HUES48 (cell line): Measurements from ENCODE around the gene KCNK7.
A peak's percentile ranks its signal among the peaks of the same experiment; 100 is the strongest.

Experiments used
- H3K27ac ChIP-seq: one replicate; pipeline ENCODE4 v1.7.0; 2013; ENCODE audit warnings: low read depth, low read length, inconsistent platforms
- H3K27me3 ChIP-seq: 2 replicates; pipeline ENCODE4 v1.6.1; 2013; ENCODE audit warnings: mild to moderate bottlenecking, low read length; ENCODE audit not compliant: control insufficient read depth, insufficient read depth
- H3K36me3 ChIP-seq: 2 replicates; pipeline ENCODE4 v1.6.1; 2013; ENCODE audit warnings: low read length; ENCODE audit not compliant: control insufficient read depth, insufficient read depth
- H3K4me1 ChIP-seq: 2 replicates; pipeline ENCODE4 v1.6.1; 2013; ENCODE audit warnings: mild to moderate bottlenecking, low read length; ENCODE audit not compliant: control insufficient read depth, insufficient read depth
- H3K4me3 ChIP-seq: 2 replicates; pipeline ENCODE4 v1.5.1; 2013; ENCODE audit warnings: mild to moderate bottlenecking, low read depth, low read length
- H3K9ac ChIP-seq: 2 replicates; pipeline ENCODE4 v1.6.1; 2013; ENCODE audit warnings: mild to moderate bottlenecking, low read depth, low read length, moderate library complexity
- H3K9me3 ChIP-seq: 2 replicates; pipeline ENCODE4 v1.6.1; 2013; ENCODE audit warnings: low read length; ENCODE audit not compliant: control insufficient read depth, insufficient read depth

Gene KCNK7

GRCh38 chr11:65558930-65559509 is 36.6 kb downstream of the KCNK7 start:
- peaks cover 25% of the 10 kb centered on the region for H3K4me1 ChIP-seq
- H3K4me3 ChIP-seq = peak overlapping the region; percentile 54
- no peaks in the 10 kb centered on the region for H3K9me3 ChIP-seq
- no peak overlapping the region for H3K9ac ChIP-seq
- peaks cover 41% of the 10 kb centered on the region for H3K27me3 ChIP-seq
- peak overlapping the region; percentile 52 for H3K27ac ChIP-seq
- H3K36me3 ChIP-seq = no peaks in the 10 kb centered on the region

DNA sequence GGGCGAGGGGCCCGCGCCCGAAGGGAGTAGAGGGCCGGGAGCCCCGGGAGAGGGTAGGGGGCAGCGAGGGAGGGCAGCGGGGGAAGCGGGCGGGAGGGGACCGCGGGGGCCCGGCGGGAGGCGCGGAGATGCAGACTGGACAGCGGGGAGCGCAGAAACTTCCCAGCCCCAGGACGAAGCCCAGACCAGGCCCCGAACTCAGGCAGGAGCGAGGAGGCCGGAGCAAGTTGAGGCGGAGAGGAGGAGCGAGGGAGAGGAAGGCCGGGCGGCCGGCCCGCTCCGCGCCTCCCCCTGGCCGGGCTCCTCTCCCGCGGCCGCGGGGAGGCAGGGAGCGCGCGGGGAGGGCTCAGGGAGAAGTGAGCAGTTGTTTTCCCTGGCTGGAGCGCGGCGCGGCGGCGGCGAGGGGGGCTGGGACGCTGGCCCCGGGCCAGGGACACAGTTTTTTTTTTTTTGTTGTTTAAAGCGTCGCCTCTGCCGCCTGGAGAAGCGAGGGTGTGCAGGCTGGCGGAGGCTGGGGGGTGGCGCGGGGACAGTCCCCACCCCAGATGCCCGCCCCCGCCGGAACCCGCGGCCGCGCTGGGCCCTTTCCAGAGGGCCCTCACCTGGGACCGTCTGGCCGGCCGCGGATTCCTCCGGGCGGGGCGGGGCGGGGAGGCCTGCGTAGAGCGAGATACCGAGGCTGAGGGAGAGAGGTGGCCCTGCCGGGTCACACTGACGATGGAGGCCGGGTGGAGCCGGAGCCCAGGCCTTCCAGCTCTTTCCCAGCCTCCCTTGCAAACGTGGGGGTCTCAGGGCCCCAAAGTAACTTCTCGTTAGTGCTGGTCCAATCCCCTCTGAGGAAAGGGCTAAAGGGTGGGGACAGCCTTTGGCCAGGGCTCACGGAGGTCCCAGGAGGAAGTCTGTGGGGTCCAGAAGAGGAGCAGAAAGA is 37.3 kb downstream of the KCNK7 start, which contains the start of gene LTBP3:
Gene LTBP3, minus strand, starts transcription at position 358 of the 928 bp plus-strand sequence. CDS start 400 bp downstream, outside the sequence.
- H3K36me3 ChIP-seq = no peaks in the 10 kb centered on the region
- peak within 1 kb of the TSS; percentile 62 for H3K4me3 ChIP-seq
- peak within 1 kb of the TSS; percentile 52 for H3K27ac ChIP-seq
- H3K9me3 ChIP-seq = no peaks in the 10 kb centered on the region
- H3K4me1 ChIP-seq = peaks cover 27% of the 10 kb centered on the region
- peaks cover 43% of the 10 kb centered on the region for H3K27me3 ChIP-seq
- no peak within 1 kb of the TSS for H3K9ac ChIP-seq

GRCh38 chr11:65557280-65558001 is 38.2 kb downstream of the KCNK7 start:
- Histone ChIP-seq H3K9ac (no peak overlapping the region), H3K27ac (no peak overlapping the region), H3K4me1 (peaks cover 27% of the 10 kb centered on the region), H3K27me3 (peaks cover 43% of the 10 kb centered on the region), H3K36me3 (no peaks in the 10 kb centered on the region), H3K9me3 (no peaks in the 10 kb centered on the region), H3K4me3 (peak overlapping the region; percentile 62; the same call in 1 of the 2 replicates)

- no peak overlapping the region for H3K9ac ChIP-seq
- no peak overlapping the region for H3K27ac ChIP-seq
- peaks cover 27% of the 10 kb centered on the region for H3K4me1 ChIP-seq
- H3K27me3 ChIP-seq = peaks cover 43% of the 10 kb centered on the region
- no peaks in the 10 kb centered on the region for H3K9me3 ChIP-seq
- no peaks in the 10 kb centered on the region for H3K36me3 ChIP-seq
- H3K4me3 ChIP-seq = no peak overlapping the region
Measured at GRCh38 chr11:65556470-65557279, 38.9 kb downstream of the KCNK7 start.

GRCh38 chr11:65555693-65556231 is 39.8 kb downstream of the KCNK7 start:
- Histone ChIP-seq H3K4me1 (peaks cover 21% of the 10 kb centered on the region), H3K4me3 (no peak overlapping the region), H3K27ac (no peak overlapping the region), H3K36me3 (no peaks in the 10 kb centered on the region), H3K27me3 (peaks cover 47% of the 10 kb centered on the region), H3K9me3 (no peaks in the 10 kb centered on the region), H3K9ac (no peak overlapping the region)

- no peaks in the 10 kb centered on the region for H3K9me3 ChIP-seq
- H3K27ac ChIP-seq = no peak overlapping the region
- no peak overlapping the region for H3K9ac ChIP-seq
- peaks cover 14% of the 10 kb centered on the region; the same call in 1 of the 2 replicates for H3K4me1 ChIP-seq
- peaks cover 41% of the 10 kb centered on the region for H3K27me3 ChIP-seq
- no peak overlapping the region for H3K4me3 ChIP-seq
- H3K36me3 ChIP-seq = no peaks in the 10 kb centered on the region
Measured at GRCh38 chr11:65554842-65555430, 40.7 kb downstream of the KCNK7 start.

DNA sequence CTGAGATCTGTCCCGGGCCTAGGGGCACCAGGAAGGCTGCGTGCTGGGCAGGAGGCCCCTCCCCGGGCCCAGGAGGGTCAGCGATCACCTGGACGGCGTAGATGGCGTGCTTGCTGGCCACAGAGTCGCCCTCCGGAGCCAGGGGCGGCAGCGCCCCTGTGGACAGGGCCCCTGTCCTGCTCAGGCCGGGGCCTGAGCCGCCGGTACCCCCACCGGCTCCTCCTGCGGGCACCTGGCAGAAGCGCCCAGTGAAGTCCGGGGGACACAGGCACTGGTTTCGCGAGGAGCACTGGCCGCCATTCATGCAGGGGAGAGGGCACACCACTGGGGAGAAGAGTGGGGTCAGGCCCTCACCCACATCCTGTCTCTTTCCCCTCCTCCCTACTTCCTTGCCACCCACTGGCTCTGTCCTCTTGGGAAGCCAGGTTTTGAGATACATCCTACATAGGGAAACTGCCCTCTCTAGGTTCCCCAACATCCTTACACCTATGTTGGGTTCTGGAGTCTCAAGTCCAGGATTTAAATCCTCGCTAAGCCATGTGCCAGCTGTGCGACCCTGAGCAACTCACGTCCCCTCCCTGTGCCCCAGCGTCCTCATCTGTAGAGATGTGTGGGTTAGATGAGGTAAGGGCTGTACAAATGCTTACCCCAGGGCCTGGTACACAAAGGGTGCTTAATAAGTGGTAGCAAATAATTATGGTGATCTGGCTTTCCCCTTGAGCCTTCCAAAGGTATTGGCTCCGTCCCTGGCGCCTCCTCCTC is 41.4 kb downstream of the KCNK7 start:
- H3K36me3 ChIP-seq = no peaks in the 10 kb centered on the region
- H3K4me3 ChIP-seq = peak overlapping the region; percentile 53
- H3K27ac ChIP-seq = no peak overlapping the region
- H3K9ac ChIP-seq = no peak overlapping the region
- H3K9me3 ChIP-seq = no peaks in the 10 kb centered on the region
- peaks cover 10% of the 10 kb centered on the region; the same call in 1 of the 2 replicates for H3K4me1 ChIP-seq
- peaks cover 34% of the 10 kb centered on the region for H3K27me3 ChIP-seq

DNA sequence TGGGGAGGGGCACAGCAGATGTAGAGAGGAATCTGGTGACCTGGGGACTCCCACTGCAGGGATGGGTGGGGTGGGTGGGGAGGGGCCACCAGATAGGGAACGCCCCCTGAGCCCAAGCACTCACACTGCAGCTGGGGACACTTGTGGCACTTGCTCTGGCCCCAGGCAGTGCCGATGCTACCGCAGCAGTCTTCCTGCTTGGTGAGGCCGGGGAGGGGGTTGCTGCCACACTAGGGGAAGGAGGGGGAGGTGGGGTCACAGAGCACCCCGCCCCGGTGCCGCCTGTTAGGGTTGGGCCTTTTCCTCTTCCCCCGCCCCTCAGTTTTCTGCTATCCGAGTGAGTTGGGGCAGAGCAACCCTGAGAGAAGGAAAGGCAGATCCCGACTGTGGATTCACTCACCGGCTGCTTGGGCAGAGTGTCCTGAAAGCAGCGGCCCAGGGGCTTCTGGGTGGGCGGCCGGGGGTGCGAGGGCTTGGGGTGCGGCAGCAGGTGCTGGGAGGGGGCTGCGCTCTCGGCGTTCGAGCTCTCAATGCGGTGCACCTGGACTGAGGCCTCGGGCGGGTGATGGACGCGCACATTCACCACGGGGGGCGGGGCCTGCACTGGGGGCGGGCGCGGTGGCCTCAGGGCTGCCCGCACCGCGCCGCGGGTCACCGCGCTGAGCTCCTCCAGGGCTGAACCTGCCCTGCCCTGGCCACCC is 42.1 kb downstream of the KCNK7 start:
- Histone ChIP-seq H3K4me3 (peak overlapping the region; percentile 53), H3K27ac (no peak overlapping the region), H3K27me3 (peaks cover 35% of the 10 kb centered on the region), H3K9me3 (no peaks in the 10 kb centered on the region), H3K4me1 (peaks cover 2% of the 10 kb centered on the region; the same call in 1 of the 2 replicates), H3K36me3 (no peaks in the 10 kb centered on the region), H3K9ac (no peak overlapping the region)

DNA sequence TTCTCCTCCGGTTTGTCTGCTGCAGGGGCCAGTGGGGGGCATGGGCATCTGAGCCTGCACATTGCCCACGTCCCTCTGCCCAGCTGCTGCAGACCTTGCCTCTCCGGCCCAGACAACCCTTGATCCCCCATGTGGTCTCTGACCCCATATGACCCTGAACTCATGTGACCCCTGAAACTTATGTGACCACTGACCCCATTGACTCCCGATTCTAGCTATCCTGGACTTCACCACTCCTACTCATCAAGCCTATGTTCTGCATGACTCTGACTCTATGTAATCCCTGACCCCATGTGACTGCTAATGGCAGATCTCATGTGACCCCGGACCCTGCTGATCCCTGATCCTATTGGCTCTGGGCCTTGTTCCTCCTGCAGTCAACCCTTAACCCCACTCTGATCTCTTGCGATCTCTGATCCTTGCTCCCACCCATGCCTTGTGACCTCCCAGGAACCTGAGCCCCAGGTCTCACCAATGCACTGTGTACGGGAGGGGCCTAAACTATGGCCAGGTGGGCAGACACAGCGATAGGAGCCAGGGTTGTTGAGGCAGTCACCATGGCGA is 43.1 kb downstream of the KCNK7 start:
- H3K36me3 ChIP-seq = no peaks in the 10 kb centered on the region

More for the DNA sequence above, 43.1 kb downstream of the KCNK7 start:
- Histone ChIP-seq H3K4me3 (no peak overlapping the region), H3K9me3 (no peaks in the 10 kb centered on the region), H3K4me1 (peaks cover 2% of the 10 kb centered on the region; the same call in 1 of the 2 replicates), H3K27me3 (peaks cover 44% of the 10 kb centered on the region), H3K27ac (no peak overlapping the region), H3K9ac (no peak overlapping the region)
